Activated T-cell treated with anti-CD3 and anti-CD28 coated beads for 24 hours (primary cell): ENCODE data around the gene SMIM10.
"Not testable (repeated sequence)": the region's sequence is repeated elsewhere in the genome, so short reads cannot be mapped to it uniquely, and the experiment has no call there.

ENCODE experiments used
- DNase-seq: peaks from one replicate; pipeline ENCODE4 v3.0.0-alpha.2; 2020; ENCODE audit warnings: low read depth

Gene SMIM10

GRCh38 chrX:135015523-135016245 is 24.9 kb downstream of the SMIM10 start:
- DNase-seq, result no peak

DNA sequence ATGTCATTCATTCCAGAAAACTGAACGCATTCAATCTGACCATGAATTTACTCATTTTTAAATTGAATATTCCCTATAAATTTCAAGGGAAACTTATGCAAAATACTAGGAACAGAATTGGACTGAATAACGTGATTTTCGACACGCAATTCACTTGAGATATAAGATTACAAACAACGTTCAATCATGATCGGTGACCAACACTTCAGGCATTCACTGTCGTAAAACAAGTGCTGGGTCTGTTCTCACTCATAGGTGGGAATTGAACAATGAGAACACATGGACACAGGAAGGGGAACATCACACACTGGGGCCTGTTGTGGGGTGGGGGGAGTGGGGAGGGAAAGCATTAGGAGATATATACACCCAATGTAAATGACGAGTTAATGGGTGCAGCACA is 29.1 kb downstream of the SMIM10 start:
- not testable (repeated sequence) for DNase-seq

DNA sequence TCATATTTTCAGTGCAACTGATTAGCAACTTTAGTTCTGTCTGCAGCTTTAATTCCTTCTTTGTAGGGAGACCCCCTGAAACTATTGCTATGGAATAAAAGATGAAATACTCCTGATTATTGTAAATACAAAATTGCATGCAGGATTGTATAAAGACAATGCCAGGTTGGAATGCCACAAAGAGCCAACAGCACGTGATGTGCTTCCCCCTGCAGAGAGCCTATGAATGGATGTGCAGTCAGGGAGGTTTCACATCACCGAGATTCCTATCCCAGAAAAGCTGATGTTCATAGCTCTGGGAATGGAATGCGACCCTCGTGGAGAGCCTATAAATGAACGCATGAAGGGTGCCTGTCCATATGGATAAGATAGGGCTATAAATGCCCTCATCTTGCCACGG is 33.0 kb downstream of the SMIM10 start:
- not testable (repeated sequence) for DNase-seq

GRCh38 chrX:135024526-135024925 is 33.7 kb downstream of the SMIM10 start:
- DNase-seq, result no peak

DNA sequence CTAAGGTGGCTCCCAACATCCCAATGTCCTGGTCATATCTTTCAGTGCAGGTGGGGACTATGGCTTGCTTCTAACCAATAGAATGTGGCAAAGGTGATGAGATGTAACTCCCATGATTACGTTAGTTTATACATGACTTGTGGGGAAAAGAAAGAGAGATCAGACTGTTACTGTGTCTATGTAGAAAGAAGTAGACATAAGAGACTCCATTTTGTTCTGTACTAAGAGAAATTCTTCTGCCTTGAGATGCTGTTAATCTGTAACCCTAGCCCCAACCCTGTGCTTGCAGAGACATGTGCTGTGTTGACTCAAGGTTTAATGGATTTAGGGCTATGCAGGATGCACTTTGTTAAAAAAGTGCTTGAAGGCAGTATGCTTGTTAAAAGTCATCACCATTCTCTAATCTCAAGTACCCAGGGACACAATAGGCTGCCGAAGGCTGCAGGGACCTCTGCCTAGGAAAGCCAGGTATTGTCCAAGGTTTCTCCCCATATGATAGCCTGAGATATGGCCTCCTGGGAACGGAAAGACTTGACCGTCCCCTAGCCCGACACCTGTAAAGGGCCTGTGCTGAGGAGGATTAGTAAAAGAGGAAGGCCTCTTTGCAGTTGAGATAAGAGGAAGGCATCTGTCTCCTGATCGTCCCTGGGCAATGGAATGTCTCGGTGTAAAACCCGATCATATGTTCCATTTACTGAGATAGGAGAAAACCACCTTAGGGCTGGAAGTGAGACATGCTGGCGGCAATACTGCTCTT is 39.6 kb downstream of the SMIM10 start:
- not testable (repeated sequence) for DNase-seq

- not testable (repeated sequence) for DNase-seq
Measured at GRCh38 chrX:135041149-135042123, 50.6 kb downstream of the SMIM10 start.
